Renal cortex interstitium (tissue), 11 donors: ENCODE measurements around the gene NOS1AP. TPM values are rescaled to one million over a fixed set of nuclear protein-coding genes. Genes with fewer than 3 reads are reported as not detected.

Experiments
- DNase-seq, 11 donors: peaks; one replicate each; pipeline ENCODE4 v3.0.0-alpha.2; 2013; ENCODE audit warnings: low read depth in 9 of 11, low spot score in 4 of 11; ENCODE audit errors: extremely low read depth in 1 of 11
- polyA plus RNA-seq, 3 donors: library from polyadenylated mRNA; unstranded; fragments of 120-200 nt; gene quantifications; one replicate each; pipeline ENCODE4 v1.2.1, GENCODE V29; 2013; ENCODE audit not compliant: insufficient read length in 3 of 3

Gene NOS1AP
- polyA plus RNA-seq, 3 donors: 9.6 to 18.0 (median 10.4) TPM

GRCh38 chr1:162375463-162375862 lies 306.0 kb downstream of the NOS1AP start:
- no peak for DNase-seq

DNA sequence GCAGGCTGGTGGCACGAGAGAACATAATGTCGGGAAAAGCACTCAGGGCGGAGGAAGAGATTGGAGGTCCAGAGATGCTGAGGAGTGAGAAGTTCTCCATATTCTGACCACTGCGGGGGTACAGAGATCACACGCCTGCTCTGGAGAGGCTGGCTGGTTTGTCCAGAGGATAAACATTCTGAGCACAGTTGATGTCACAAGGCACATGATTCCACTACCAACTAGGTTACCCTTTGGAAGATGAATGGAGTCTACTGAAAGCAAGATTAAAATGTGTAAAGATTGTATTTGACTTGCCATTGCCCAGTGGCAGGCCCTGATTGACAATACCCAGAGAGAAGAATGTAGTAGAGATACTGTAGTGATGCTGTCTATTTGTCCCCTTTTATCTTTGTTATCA lies 307.2 kb downstream of the NOS1AP start, which contains the start of gene SPATA46:
SPATA46 (minus strand) TSS at position 164 of the 400 bp plus-strand sequence; CDS start at position 100, 64 bp downstream.
- no peak for DNase-seq

- no peak for DNase-seq
Observed at GRCh38 chr1:162380061-162380846, 310.8 kb downstream of the NOS1AP start.

- peak in 1 of 11 donors; percentile 8 for DNase-seq
Observed at GRCh38 chr1:162381383-162381782, 311.9 kb downstream of the NOS1AP start, which contains the start of gene C1orf226. Gene C1orf226, plus strand, starts transcription at chr1:162381728. Its CDS starts 174 bp downstream, at chr1:162381902.

DNA sequence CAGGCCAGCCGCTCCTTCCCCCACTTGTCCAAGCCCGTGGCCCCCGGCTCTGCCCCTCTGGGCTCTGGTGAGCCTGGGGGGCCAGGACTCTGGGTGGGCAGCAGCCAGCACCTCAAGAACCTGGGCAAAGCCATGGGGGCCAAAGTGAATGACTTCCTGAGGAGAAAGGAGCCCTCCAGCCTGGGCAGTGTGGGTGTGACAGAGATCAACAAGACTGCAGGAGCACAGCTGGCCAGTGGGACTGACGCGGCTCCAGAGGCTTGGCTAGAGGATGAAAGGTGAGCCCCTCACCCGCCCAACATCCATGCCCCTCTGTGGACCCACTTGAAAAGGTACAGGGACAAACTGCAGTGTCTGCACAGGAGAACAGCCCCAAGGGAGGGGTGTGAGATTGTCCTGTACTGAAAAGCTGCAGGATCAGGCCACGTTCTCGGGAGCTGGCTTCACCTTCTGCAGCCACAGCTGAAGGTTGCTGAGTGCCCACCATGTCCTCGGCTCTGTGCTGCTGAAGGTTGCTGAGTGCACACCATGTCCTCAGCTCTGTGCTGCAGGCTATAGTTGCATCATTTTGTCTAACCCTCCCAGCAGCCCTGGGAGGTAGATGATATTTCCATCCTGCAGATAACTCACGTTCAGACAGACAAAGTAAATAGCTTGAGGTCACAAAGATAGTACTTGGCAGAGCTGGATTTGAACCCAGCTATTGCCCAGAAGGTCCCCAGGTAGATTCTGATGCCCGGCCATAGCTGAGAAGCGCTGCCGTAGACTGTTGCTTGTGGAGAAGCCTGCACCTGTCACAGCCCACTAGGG lies 312.7 kb downstream of the NOS1AP start:
- no peak for DNase-seq

DNA sequence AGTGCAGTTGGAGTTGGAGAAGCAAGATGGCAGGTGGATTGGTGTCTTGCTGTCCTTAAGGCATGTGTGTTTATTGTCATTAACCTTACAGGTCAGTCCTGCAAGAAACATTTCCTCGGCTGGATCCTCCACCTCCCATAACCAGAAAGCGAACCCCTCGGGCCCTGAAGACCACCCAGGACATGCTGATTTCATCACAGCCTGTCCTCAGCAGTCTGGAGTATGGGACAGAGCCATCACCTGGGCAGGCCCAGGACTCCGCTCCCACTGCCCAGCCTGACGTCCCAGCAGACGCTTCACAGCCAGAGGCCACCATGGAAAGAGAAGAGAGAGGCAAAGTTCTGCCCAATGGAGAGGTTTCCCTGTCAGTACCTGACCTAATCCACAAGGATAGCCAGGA lies 313.6 kb downstream of the NOS1AP start:
- DNase-seq: no peak

DNA sequence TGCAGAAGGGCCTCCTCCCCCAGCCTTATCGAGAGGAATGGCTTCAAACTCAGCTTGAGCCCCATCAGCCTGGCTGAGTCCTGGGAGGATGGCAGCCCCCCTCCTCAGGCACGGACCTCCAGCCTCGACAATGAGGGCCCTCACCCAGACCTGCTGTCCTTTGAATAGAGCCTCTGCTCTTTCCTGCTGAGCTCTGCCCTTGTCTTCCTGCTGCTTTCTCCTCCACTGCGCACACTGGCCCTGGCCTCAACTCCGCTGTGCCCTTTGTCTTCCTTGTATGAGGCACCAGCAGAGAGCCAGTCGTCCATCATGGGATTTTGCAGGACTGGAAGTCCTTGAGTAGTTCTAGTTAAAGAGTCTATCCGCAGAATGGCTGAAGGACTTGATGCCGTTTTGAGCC lies 314.0 kb downstream of the NOS1AP start:
- DNase-seq: no peak

DNA sequence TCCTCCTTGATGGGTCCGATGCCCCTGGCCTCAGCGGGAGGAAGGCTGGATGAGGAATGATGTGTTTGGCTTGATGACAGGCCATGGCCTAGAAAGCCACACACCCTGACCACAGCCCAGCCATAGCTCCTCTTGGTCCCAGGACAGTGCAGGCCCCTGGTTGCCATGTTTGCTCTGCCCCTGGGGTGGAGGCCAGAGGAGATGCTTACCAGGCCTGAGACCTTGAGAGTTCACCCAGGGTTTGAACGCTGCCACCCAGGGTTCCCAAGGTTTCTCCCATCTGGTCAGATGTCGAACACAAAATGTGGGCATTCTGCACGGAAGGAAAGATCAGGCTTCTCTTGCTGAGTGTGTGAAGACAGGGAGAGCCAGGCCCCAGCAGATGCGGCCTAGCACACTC lies 314.6 kb downstream of the NOS1AP start:
- no peak for DNase-seq

GRCh38 chr1:162384601-162385279 lies 315.2 kb downstream of the NOS1AP start:
- no peak for DNase-seq

- DNase-seq: no peak
Observed at GRCh38 chr1:162385280-162385623, 315.8 kb downstream of the NOS1AP start.

GRCh38 chr1:162385702-162386101 lies 316.2 kb downstream of the NOS1AP start:
- DNase-seq: no peak

DNA sequence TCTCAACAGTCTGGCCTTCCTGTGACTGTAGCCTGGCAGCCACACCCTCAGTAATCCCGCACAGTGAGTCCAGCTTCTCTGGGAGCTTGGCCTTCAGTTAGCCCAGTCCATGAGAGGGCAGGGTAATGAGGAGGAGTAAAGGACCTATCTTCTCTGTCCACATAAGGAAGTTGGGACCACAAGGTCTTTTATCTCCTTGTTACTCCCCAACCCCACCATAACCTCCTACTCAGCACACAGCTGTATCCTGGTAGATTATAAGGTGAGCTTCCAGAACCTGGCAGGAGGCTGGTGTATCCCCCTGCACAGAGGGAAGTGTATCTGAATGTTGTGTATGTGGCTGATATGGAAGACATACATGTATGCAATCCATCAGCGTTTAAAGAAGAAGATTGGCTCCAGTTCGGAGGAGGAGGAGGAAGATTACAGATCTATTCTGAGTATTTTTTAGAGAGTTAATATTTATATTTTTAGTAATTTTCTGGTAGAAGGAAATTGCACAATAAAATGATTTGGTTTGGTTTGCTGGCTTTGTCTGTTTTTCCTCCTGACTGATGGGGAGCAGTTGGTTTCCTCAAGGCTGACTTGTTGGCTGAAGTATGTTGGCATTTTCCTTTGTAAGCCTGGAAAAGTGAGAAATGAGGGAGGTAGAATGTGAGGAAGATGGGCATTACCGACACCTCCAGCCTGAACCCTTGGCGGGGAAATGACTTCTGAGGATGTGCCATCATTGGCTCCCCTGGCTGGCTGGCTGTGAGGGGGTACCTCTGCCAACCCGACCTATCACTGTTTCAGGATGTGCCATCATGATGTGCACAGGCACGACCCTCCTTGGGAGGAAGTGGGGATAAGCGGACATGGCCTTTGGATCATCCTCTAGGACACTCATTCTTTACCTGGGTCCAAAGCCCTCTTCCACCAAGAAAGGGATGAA lies 317.1 kb downstream of the NOS1AP start:
- DNase-seq: no peak

DNA sequence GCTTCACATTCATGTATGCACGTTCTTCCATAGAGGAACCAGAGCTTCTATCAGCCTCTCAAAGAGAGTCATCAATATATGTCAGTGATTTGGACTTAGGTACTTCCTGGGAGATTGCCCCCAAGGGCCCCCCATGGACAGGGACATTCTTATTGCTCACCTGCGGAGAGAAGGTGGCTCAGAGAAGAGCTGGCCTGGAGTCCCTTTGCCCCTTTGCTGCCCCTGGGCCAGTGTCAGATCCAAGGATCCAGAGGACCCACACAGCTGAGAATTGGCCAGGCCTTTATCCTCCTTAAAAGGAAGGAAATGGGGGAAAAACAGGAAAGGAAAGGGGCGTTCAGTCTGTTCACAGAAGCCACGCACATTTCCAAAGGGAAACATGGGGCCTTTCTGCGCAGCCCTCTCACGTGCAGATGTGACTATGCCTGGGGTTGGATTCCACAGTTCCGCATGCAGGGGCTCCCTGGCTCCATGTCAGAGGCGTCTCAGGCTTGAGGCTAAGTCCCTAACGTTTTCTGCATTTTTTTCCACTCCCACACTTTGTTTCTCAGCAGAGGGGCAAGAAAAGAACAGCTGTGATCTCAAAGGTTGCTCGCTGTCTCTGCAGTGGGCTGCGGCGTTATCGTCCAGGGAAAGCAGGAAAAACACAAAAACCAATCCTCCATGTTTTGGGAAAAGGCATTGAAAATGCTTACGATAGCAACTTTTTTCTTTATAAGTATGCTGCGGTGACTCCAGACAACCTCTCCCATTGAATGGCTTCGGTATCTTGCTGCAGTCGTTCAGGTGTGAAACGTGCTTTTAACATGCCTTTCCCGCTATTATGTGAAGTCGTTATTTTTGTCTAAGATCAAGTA lies 318.0 kb downstream of the NOS1AP start:
- no peak for DNase-seq

- no peak for DNase-seq
Observed at GRCh38 chr1:162388083-162388594, 318.6 kb downstream of the NOS1AP start.

GRCh38 chr1:162388615-162389014 lies 319.1 kb downstream of the NOS1AP start:
- DNase-seq: no peak

DNA sequence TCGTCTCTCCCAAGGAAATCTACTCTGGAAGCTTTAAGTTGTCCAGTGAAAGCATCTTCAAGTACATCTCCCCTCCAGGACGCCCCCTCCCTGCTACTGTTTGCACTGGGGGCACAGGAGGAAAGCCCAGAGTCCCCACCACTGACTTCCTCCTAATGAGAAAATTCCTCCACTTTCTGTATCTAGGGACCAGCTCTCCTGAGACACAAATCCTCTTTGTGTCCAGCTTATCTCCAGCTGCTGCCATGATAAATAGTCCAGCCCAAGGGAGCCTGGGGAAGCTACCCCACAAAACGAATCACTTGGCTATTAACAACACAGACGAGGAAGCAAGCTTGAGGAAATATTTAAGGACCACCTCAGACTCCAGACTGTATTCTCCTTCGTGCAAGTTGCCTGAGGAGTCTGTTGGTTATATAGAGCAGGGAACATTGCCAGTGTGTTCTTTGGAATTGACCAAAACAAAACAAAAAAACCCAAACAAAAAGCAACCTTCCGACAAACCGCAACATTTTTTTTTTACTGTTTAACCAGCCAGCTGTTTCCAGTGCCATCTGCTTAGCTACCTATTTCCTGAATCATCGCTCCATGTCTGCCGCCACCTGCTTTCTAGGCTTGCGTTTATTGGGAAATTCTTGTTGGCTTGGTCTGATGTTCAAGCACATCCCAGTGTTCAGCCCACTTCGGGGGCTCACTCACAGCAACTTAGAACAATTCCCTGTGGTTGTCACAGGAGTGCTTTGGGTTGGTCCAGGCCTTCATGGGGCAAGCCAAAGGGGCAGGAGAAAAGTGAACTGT lies 319.7 kb downstream of the NOS1AP start:
- DNase-seq: no peak

- no peak for DNase-seq
Observed at GRCh38 chr1:162389971-162390370, 320.5 kb downstream of the NOS1AP start.
